ENCODE measurements around the gene GNAT1.
A peak's percentile ranks its signal among the peaks of the same experiment; 100 is the strongest.

Gene GNAT1

GRCh38 chr3:50220109-50220508, 28.7 kb downstream of the GNAT1 start:
- no peak overlapping the region for H3K4me3 ChIP-seq (replicated peaks; ENCODE audit: low read depth, low read length)
- DNase-seq (ENCODE audit: low read depth): no peak
- TF ChIP-seq, protein P1, sequence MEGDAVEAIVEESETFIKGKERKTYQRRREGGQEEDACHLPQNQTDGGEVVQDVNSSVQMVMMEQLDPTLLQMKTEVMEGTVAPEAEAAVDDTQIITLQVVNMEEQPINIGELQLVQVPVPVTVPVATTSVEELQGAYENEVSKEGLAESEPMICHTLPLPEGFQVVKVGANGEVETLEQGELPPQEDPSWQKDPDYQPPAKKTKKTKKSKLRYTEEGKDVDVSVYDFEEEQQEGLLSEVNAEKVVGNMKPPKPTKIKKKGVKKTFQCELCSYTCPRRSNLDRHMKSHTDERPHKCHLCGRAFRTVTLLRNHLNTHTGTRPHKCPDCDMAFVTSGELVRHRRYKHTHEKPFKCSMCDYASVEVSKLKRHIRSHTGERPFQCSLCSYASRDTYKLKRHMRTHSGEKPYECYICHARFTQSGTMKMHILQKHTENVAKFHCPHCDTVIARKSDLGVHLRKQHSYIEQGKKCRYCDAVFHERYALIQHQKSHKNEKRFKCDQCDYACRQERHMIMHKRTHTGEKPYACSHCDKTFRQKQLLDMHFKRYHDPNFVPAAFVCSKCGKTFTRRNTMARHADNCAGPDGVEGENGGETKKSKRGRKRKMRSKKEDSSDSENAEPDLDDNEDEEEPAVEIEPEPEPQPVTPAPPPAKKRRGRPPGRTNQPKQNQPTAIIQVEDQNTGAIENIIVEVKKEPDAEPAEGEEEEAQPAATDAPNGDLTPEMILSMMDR (IDR thresholded peaks at IDR 0.05; ENCODE audit: low read length, missing control alignments): no peak

DNA sequence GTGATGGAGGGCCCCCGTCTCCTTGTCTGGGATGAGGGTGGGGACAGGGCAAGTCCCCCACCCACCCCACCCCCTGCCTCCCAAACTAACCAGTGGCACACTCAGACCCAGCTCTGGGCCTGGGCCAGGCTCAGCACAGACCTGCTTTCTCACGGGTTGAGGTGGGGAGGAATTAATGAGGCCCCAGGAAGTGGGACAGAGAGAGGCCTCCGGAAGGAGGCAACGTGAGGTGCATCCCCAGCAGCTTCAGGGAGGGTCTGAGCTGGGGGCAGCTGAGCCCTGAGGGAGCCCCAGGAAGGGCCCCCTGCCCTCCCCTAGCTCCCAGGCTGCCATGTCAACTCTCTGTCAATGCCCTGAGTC, 29.6 kb downstream of the GNAT1 start:
- no peak for DNase-seq (ENCODE audit: low read depth)
- H3K4me3 ChIP-seq (replicated peaks; ENCODE audit: low read depth, low read length): no peak overlapping the region
- TF ChIP-seq, protein P1 (IDR thresholded peaks at IDR 0.05; ENCODE audit: low read length, missing control alignments): no peak

GRCh38 chr3:50221411-50222168, 30.2 kb downstream of the GNAT1 start:
- H3K4me3 ChIP-seq (replicated peaks; ENCODE audit: low read depth, low read length): no peak overlapping the region
- TF ChIP-seq, protein P1 (IDR thresholded peaks at IDR 0.05; ENCODE audit: low read length, missing control alignments): no peak
- DNase-seq (ENCODE audit: low read depth): no peak

- no peak for DNase-seq (ENCODE audit: low read depth)
- TF ChIP-seq, protein P1 (IDR thresholded peaks at IDR 0.05; ENCODE audit: low read length, missing control alignments): no peak
- no peak overlapping the region for H3K4me3 ChIP-seq (replicated peaks; ENCODE audit: low read depth, low read length)
These were observed 30.7 kb downstream of the GNAT1 start for GRCh38 chr3:50222169-50222528.

DNA sequence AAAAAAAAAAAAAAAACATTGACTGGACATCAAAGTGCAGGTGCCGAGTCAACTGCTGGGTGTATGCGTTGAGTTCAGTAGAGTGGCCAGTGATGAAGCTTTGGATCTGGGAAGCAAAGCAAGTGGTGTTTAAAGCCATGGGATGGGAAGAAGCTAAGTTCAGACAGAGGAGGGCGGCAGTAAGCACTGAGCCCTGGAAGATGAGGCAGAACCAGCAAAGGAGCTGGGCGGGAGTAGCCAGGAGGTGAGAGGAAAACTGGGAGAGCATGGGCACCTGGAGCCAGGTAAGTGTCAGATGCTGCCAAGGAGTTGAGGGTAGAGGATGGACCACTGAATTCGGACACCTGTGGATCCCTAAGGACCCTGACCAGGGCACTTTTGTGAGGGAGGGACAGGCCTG, 33.2 kb downstream of the GNAT1 start:
- DNase-seq (ENCODE audit: low read depth): no peak
- H3K4me3 ChIP-seq (replicated peaks; ENCODE audit: low read depth, low read length): no peak overlapping the region
- TF ChIP-seq, protein P1 (IDR thresholded peaks at IDR 0.05; ENCODE audit: low read length, missing control alignments): no peak

DNA sequence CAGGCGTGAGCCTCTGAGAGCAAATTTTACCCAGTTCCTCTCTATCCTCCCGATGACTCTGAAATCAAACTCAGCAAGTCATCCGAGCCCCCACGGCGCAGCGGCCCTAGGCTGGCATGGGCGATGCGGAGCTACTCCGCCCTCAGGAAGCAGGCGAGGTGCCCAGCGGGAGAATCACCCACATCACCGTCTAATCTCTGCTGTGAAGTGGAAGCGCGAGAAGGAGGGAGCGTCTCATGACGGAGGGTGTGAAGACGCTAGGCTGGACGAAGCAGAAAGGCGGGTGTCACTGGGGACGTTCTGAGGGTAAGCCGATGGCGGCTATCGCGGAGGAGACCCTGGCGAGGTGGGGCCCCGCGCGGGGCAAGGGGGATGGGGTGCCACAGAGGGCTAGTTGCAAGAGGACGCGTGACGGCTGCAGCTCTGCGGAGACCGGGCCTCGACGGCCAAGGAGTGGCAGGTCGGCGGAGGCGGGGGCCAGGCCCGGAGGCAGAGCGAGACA, 35.5 kb downstream of the GNAT1 start:
- H3K4me3 ChIP-seq (replicated peaks; ENCODE audit: low read depth, low read length): peak overlapping the region; percentile 56
- DNase-seq (ENCODE audit: low read depth): peak; percentile 38

More for the DNA sequence above, 35.5 kb downstream of the GNAT1 start:
- TF ChIP-seq, protein P1 (IDR thresholded peaks at IDR 0.05; ENCODE audit: low read length, missing control alignments): no peak
